IMR-90 (cell line): ENCODE data around the gene ARPC2. TPM values are rescaled to one million over a fixed set of nuclear protein-coding genes. Genes with fewer than 3 reads are reported as not detected.

Experiments used
- ATAC-seq: fragments of 200-7000 bp; cut with Tn5 transposase; 2 replicates; pipeline ENCODE4 v1.9.1; 2020; ENCODE audit warnings: low read depth, mild to moderate bottlenecking, moderate library complexity
- BruUV-seq: library from RNA; stranded (reverse); fragments of 400-500 nt; replicated peaks from 2 replicates; lab custom pipeline; 2021; lab: Mats Ljungman, UMichigan
- CTCF ChIA-PET: fragments of 300-600 bp; formaldehyde crosslinking; extraction: SDS; loops from one replicate; lab custom pipeline; 2021; ENCODE audit warnings: antibody characterized with exemption; lab: Yijun Ruan, JAX
- POLR2A ChIA-PET: fragments of 300-600 bp; sonication (Branson Sonifier 250); formaldehyde crosslinking; loops from one replicate; lab custom pipeline; 2022; ENCODE audit warnings: antibody characterized with exemption; ENCODE audit not compliant: unreplicated experiment; lab: Charles Lee
- DNase-seq: peaks from one replicate; pipeline ENCODE4 v3.0.0; 2013
- H2AFZ ChIP-seq: replicated peaks from 2 replicates; pipeline ENCODE3; 2013; ENCODE audit warnings: low read length, mild to moderate bottlenecking; ENCODE audit not compliant: poor library complexity
- H2AK5ac ChIP-seq: 2 replicates; pipeline ENCODE4 v1.6.1; 2013; ENCODE audit warnings: low read depth, low read length, inconsistent platforms
- H2AK9ac ChIP-seq: replicated peaks from 2 replicates; pipeline ENCODE3; 2013; ENCODE audit warnings: mild to moderate bottlenecking, low read depth, low read length, moderate library complexity; ENCODE audit not compliant: poor library complexity
- H2BK120ac ChIP-seq: 2 replicates; pipeline ENCODE4 v1.6.1; 2013; ENCODE audit warnings: low read depth, low read length, inconsistent platforms
- H2BK15ac ChIP-seq: 3 replicates; pipeline ENCODE4 v1.6.1; 2013; ENCODE audit warnings: low read depth, low read length, inconsistent platforms
- H2BK20ac ChIP-seq: 2 replicates; pipeline ENCODE4 v1.6.1; 2013; ENCODE audit warnings: low read depth, mild to moderate bottlenecking, inconsistent platforms, low read length, moderate library complexity
- H2BK5ac ChIP-seq: 2 replicates; pipeline ENCODE4 v1.6.1; 2013; ENCODE audit warnings: mild to moderate bottlenecking, low read depth, low read length, inconsistent platforms; ENCODE audit not compliant: poor library complexity, severe bottlenecking
- H3K14ac ChIP-seq: replicated peaks from 2 replicates; pipeline ENCODE4 v1.6.1; 2013; ENCODE audit warnings: low read depth, low read length, inconsistent platforms
- H3K18ac ChIP-seq: 2 replicates; pipeline ENCODE4 v1.6.1; 2013; ENCODE audit warnings: low read depth, low read length, control low read depth
- H3K23ac ChIP-seq: 2 replicates; pipeline ENCODE4 v1.6.1; 2013; ENCODE audit warnings: low read depth, low read length, inconsistent platforms
- H3K27ac ChIP-seq: 2 replicates; pipeline ENCODE4 v1.5.1; 2013; ENCODE audit warnings: mild to moderate bottlenecking, control low read depth, low read length; ENCODE audit not compliant: insufficient read depth
- H3K27me3 ChIP-seq: 2 replicates; pipeline ENCODE4 v1.6.1; 2013; ENCODE audit warnings: low read length; ENCODE audit not compliant: control insufficient read depth, insufficient read depth
- H3K36me3 ChIP-seq: 2 replicates; pipeline ENCODE4 v1.6.1; 2013; ENCODE audit warnings: low read length, mixed read lengths; ENCODE audit not compliant: control insufficient read depth, insufficient read depth
- H3K4ac ChIP-seq: 2 replicates; pipeline ENCODE4 v1.6.1; 2013; ENCODE audit warnings: low read depth, low read length, inconsistent platforms
- H3K4me1 ChIP-seq: 2 replicates; pipeline ENCODE4 v1.6.1; 2013; ENCODE audit warnings: low read length, mixed read lengths; ENCODE audit not compliant: control insufficient read depth, insufficient read depth
- H3K4me2 ChIP-seq: 2 replicates; pipeline ENCODE4 v1.6.1; 2013; ENCODE audit warnings: low read depth, mild to moderate bottlenecking, control low read depth, low read length, moderate library complexity
- H3K4me3 ChIP-seq: 2 replicates; pipeline ENCODE4 v1.5.1; 2013; ENCODE audit warnings: low read depth, mild to moderate bottlenecking, control low read depth, low read length, moderate library complexity; ENCODE audit not compliant: insufficient read depth
- H3K56ac ChIP-seq: 2 replicates; pipeline ENCODE4 v1.6.1; 2013; ENCODE audit warnings: low read length, inconsistent platforms; ENCODE audit not compliant: insufficient read depth; ENCODE audit errors: extremely low read depth
- H3K79me1 ChIP-seq, 2 experiments: 2 replicates each; pipeline ENCODE4 v1.6.1; 2013; ENCODE audit warnings: low read length in 2 of 2, inconsistent platforms in 1 of 2, low read depth in 1 of 2
- H3K9ac ChIP-seq: 2 replicates; pipeline ENCODE4 v1.6.1; 2013; ENCODE audit warnings: low read depth, low read length, control low read depth
- H3K9me1 ChIP-seq: 2 replicates; pipeline ENCODE4 v1.6.1; 2013; ENCODE audit warnings: low read length, inconsistent platforms; ENCODE audit not compliant: insufficient read depth
- H3K9me3 ChIP-seq: 2 replicates; pipeline ENCODE4 v1.6.1; 2013; ENCODE audit warnings: low read length; ENCODE audit not compliant: control insufficient read depth, insufficient read depth
- H4K20me1 ChIP-seq: 2 replicates; pipeline ENCODE4 v1.6.1; 2013; ENCODE audit warnings: low read length, inconsistent platforms; ENCODE audit not compliant: insufficient read depth
- H4K5ac ChIP-seq: 2 replicates; pipeline ENCODE4 v1.6.1; 2013; ENCODE audit warnings: mild to moderate bottlenecking, low read depth, low read length, control low read depth
- H4K8ac ChIP-seq, 2 experiments: 2 replicates each; pipeline ENCODE4 v1.6.1; 2013; ENCODE audit warnings: low read depth in 2 of 2, low read length in 2 of 2, control low read depth in 1 of 2, inconsistent platforms in 1 of 2
- H4K91ac ChIP-seq: 2 replicates; pipeline ENCODE4 v1.6.1; 2013; ENCODE audit warnings: low read depth, low read length, inconsistent platforms; ENCODE audit not compliant: insufficient read depth
- BHLHE40 ChIP-seq: fragments of 150-350 bp; IDR thresholded peaks from 2 replicates; pipeline ENCODE4 v1.6.1; 2016; ENCODE audit warnings: mild to moderate bottlenecking, low read depth, low read length
- CEBPB ChIP-seq: IDR thresholded peaks from 2 replicates; pipeline ENCODE4 v1.6.1; 2012; ENCODE audit warnings: low read depth, low read length, improper control_type of control experiment
- CHD1 ChIP-seq: IDR thresholded peaks from 2 replicates; pipeline ENCODE4 v1.6.1; 2012; ENCODE audit warnings: low read depth, low read length, improper control_type of control experiment
- CTCF ChIP-seq: conservative IDR thresholded peaks from 2 replicates; pipeline ENCODE4 v1.5.1; 2012; ENCODE audit warnings: mild to moderate bottlenecking, low read depth, low read length, improper control_type of control experiment
- ELK1 ChIP-seq: fragments of 150-350 bp; IDR thresholded peaks from 2 replicates; pipeline ENCODE4 v1.6.1; 2016; ENCODE audit warnings: low read depth, mild to moderate bottlenecking, low read length, moderate library complexity, borderline replicate concordance
- FOS ChIP-seq: fragments of 150-350 bp; IDR thresholded peaks from 2 replicates; pipeline ENCODE4 v1.6.1; 2016; ENCODE audit warnings: low read depth, low read length
- MAFK ChIP-seq: IDR thresholded peaks from 2 replicates; pipeline ENCODE4 v1.6.1; 2012; ENCODE audit warnings: low read depth, low read length, improper control_type of control experiment
- MAZ ChIP-seq: IDR thresholded peaks from 2 replicates; pipeline ENCODE4 v1.6.1; 2012; ENCODE audit warnings: low read depth, mild to moderate bottlenecking, low read length, improper control_type of control experiment, moderate library complexity, borderline replicate concordance
- MXI1 ChIP-seq: IDR thresholded peaks from 2 replicates; pipeline ENCODE4 v1.6.1; 2012; ENCODE audit warnings: low read depth, mild to moderate bottlenecking, low read length, moderate library complexity, borderline replicate concordance
- NFE2L2 ChIP-seq: fragments of 150-350 bp; IDR thresholded peaks from 2 replicates; pipeline ENCODE4 v1.6.1; 2016; ENCODE audit warnings: low read depth, mild to moderate bottlenecking, low read length
- POLR2A ChIP-seq: IDR thresholded peaks from 2 replicates; pipeline ENCODE4 v1.6.1; 2012; ENCODE audit warnings: mild to moderate bottlenecking, low read depth, low read length
- RAD21 ChIP-seq: IDR thresholded peaks from 2 replicates; pipeline ENCODE4 v1.6.1; 2012; ENCODE audit warnings: low read length, improper control_type of control experiment
- RCOR1 ChIP-seq: IDR thresholded peaks from 2 replicates; pipeline ENCODE4 v1.6.1; 2012; ENCODE audit warnings: mild to moderate bottlenecking, low read length, improper control_type of control experiment; ENCODE audit not compliant: insufficient replicate concordance
- RFX5 ChIP-seq: IDR thresholded peaks from 2 replicates; pipeline ENCODE4 v1.8.0; 2012; ENCODE audit warnings: low read depth, mild to moderate bottlenecking, low read length, moderate library complexity
- SMC3 ChIP-seq: fragments of 150-350 bp; IDR thresholded peaks from 2 replicates; pipeline ENCODE4 v1.6.1; 2016; ENCODE audit warnings: low read depth, mild to moderate bottlenecking, antibody characterized with exemption, low read length, moderate library complexity
- USF2 ChIP-seq: fragments of 150-350 bp; IDR thresholded peaks from 2 replicates; pipeline ENCODE4 v1.6.1; 2017; ENCODE audit warnings: mild to moderate bottlenecking, antibody characterized with exemption, low read length, low read depth
- WGBS, 2 experiments: methylation state at CpG; one replicate each; pipeline versions ENCODE4 v1.1.5 to v1.1.7; 2013; ENCODE audit warnings: missing lambda C conversion rate in 2 of 2; ENCODE audit not compliant: insufficient read length in 1 of 2; ENCODE audit errors: extremely low coverage in 2 of 2; 5-methylcytosine and 5-hydroxymethylcytosine counted together
- dilution Hi-C: fragments of 300-500 bp; cut with HindIII; formaldehyde crosslinking; loops from one replicate; pipeline ENCODE4 v1.14.3; 2018; ENCODE audit warnings: low sequenced_read_pairs; ENCODE audit not compliant: unreplicated experiment
- in situ Hi-C: fragments of 300-500 bp; cut with MboI; formaldehyde crosslinking; loops from 3 replicates; pipeline ENCODE4 v1.14.3; 2019; ENCODE audit warnings: low sequenced_read_pairs, inconsistent platforms, mixed read lengths
- intact Hi-C: fragments of 100-400 bp; cut with micrococcal nuclease; formaldehyde crosslinking; loops from 2 replicates; pipeline ENCODE4 v1.10.0; 2022
- polyA plus RNA-seq, 3 experiments: library from polyadenylated mRNA; depleted of rRNA; stranded (reverse); fragments of >200 nt; gene quantifications; 2 replicates each; pipeline ENCODE4 v1.2.3, GENCODE V29; 2012; ENCODE audit warnings: low replicate concordance in 1 of 3
- total RNA-seq: library from RNA; depleted of rRNA; stranded (reverse); fragments of >200 nt; gene quantifications from 2 replicates; pipeline ENCODE4 v1.2.3, GENCODE V29; 2012

ARPC2 gene
- total and polyA plus RNA-seq, 2 of the 4 experiments (the other 2 are of a cell fraction) = 561 to 635 TPM

- H3K14ac ChIP-seq = no peak overlapping the region
- H3K9ac ChIP-seq = no peak overlapping the region
- no peak overlapping the region for H3K4me2 ChIP-seq
- ChIA-PET CTCF (interaction anchor here (1.2 kb wide), 1 partner anchor 82 kb away, joined by 4 read pairs; the partner anchor contains the start of gene CATIP), POLR2A (interaction anchor here (1.1 kb wide), 1 partner anchor 13 kb away, joined by 4 read pairs; no protein-coding TSS in a partner anchor)
- no TSS peak for BruUV-seq
- no peak overlapping the region for H2BK15ac ChIP-seq
- H4K5ac ChIP-seq = no peak overlapping the region
- H2AFZ ChIP-seq = no peak overlapping the region
- peaks cover 52% of the 10 kb centered on the region for H3K36me3 ChIP-seq
- no peak overlapping the region for H3K4me3 ChIP-seq
- dilution Hi-C loops = no loop called here
- no peak overlapping the region for H3K4ac ChIP-seq
- H4K8ac ChIP-seq = no peak overlapping the region
- no peak overlapping the region for H3K23ac ChIP-seq
- no peak overlapping the region for H2AK9ac ChIP-seq
- TF ChIP-seq FOS (no peak), POLR2A (no peak), CHD1 (no peak), USF2 (no peak), RCOR1 (no peak), BHLHE40 (no peak), RFX5 (no peak), NFE2L2 (no peak), ELK1 (no peak), MAFK (no peak), CTCF (no peak), MXI1 (no peak), MAZ (no peak), CEBPB (no peak), RAD21 (no peak), SMC3 (no peak)
- no peak overlapping the region for H3K18ac ChIP-seq
- in situ Hi-C loops = loop anchor here (10.0 kb wide), 1 partner anchor 121 kb away; the partner anchor contains the start of gene CTDSP1
- H2AK5ac ChIP-seq = no peak overlapping the region
- H3K56ac ChIP-seq = no peak overlapping the region
- H3K79me1 ChIP-seq = peaks cover 20 to 79% of the 10 kb centered on the region in 2 experiments
- 0 out of 2 replicates have a peak, but pooled peaks cover 3% of the 10 kb centered on the region for H3K9me1 ChIP-seq
- peaks cover 9% of the 10 kb centered on the region for H4K20me1 ChIP-seq
- H3K9me3 ChIP-seq = no peaks in the 10 kb centered on the region
- no peak overlapping the region for H2BK20ac ChIP-seq
- H4K91ac ChIP-seq = no peak overlapping the region
- H2BK5ac ChIP-seq = no peak overlapping the region
- no peak overlapping the region for H3K27ac ChIP-seq
- DNase-seq (no peak), ATAC-seq (no peak)
- intact Hi-C loops = loop anchor here (2.0 to 10.0 kb wide), 2 partner anchors 13 to 291 kb away; partner anchors contain the start of genes CNOT9 and USP37
- no peak overlapping the region for H2BK120ac ChIP-seq
- H3K27me3 ChIP-seq = no peaks in the 10 kb centered on the region
- WGBS, 2 experiments = no CpG with 5 or more reads among the region's 2 CpGs
- peaks cover 10% of the 10 kb centered on the region for H3K4me1 ChIP-seq
Observed at GRCh38 chr2:218273908-218274249, 56.9 kb downstream of the ARPC2 start.
